Psoas muscle (tissue), 8 donors: ENCODE results near the gene APC. TPM values are rescaled to one million over a fixed set of nuclear protein-coding genes. Genes with fewer than 3 reads are reported as not detected.
A peak's percentile ranks its signal among the peaks of the same experiment; 100 is the strongest.
"Not testable (repeated sequence)": the region's sequence is repeated elsewhere in the genome, so short reads cannot be mapped to it uniquely, and the experiment has no call there.

Source experiments
- ATAC-seq, 4 donors: fragments of 200-7000 bp; cut with Tn5 transposase; one replicate each; pipeline ENCODE4 v1.9.1; 2020; ENCODE audit warnings: moderate library complexity in 3 of 4, mild to moderate bottlenecking in 2 of 4
- DNase-seq, 2 donors: peaks; one replicate each; pipeline ENCODE4 v3.0.0-alpha.2; 2020
- H3K27ac ChIP-seq: fragments of 200-600 bp; one replicate; pipeline ENCODE4 v1.8.0; 2022
- H3K27me3 ChIP-seq, 3 donors: fragments of 200-600 bp in 1 of 3; one replicate each; pipeline versions ENCODE4 v1.6.1 to v1.8.0; 2013 to 2022; ENCODE audit warnings: low read length in 2 of 3, mild to moderate bottlenecking in 2 of 3, moderate library complexity in 1 of 3; ENCODE audit not compliant: insufficient read depth in 3 of 3
- H3K36me3 ChIP-seq, 2 donors: fragments of 200-600 bp in 1 of 2; one replicate each; pipeline versions ENCODE4 v1.6.1 to v1.8.0; 2013 to 2022; ENCODE audit warnings: low read depth in 1 of 2, mild to moderate bottlenecking in 1 of 2, moderate library complexity in 1 of 2; ENCODE audit not compliant: insufficient read depth in 1 of 2
- H3K4me1 ChIP-seq: fragments of 200-600 bp; one replicate; pipeline ENCODE4 v1.8.0; 2022
- H3K4me3 ChIP-seq: fragments of 200-600 bp; one replicate; pipeline ENCODE4 v1.8.0; 2022; ENCODE audit warnings: mild to moderate bottlenecking
- H3K9me3 ChIP-seq: fragments of 200-600 bp; one replicate; pipeline ENCODE4 v1.8.0; 2022
- WGBS, 3 donors: extraction: QIAGEN DNeasy Blood & Tissue Kit; methylation state at CpG; one replicate each; pipeline versions ENCODE4 v1.1.6 to v1.1.7; 2013; 5-methylcytosine and 5-hydroxymethylcytosine counted together
- intact Hi-C, 2 donors: fragments of 100-400 bp; cut with DNase I; formaldehyde crosslinking; loops; one replicate each; pipeline versions ENCODE4 v1.11.0 to v1.14.2; 2022
- polyA plus RNA-seq, 3 donors: library from polyadenylated mRNA; stranded (reverse); fragments of 200-250 nt; gene quantifications; one replicate each; pipeline ENCODE4 v1.2.3, GENCODE V29; 2013
- total RNA-seq, 4 donors: library from RNA; stranded (reverse); fragmentation: NEBNext Ultra II Directional in 2 of 4; extraction: Animal tissue kit (Norgen Biotek cat#: 25700) in 2 of 4; gene quantifications; one replicate each; pipeline versions ENCODE4 v1.2.1 to v1.2.4, GENCODE V29; 2021 to 2023
- TF ChIP-seq, protein P1 (sequence below): fragments of 200-600 bp; IDR thresholded peaks from one replicate; pipeline ENCODE4 v1.8.0; 2022; ENCODE audit warnings: antibody characterized with exemption
- donor health status: healthy with polysubstance abuse.
- donor health status: DM: no; HTN: no; CAD: no; lungs with moderate emphysema.
- donor health status: Bipolar disorder and iron deficiency.
- donor health status: healthy.
- donor health status: DM: yes; HTN: yes; CAD: no.
- donor health status: DM: no; HTN: no; CAD: no.
- donor health status: DM: no; HTN: no; CAD: no.
- donor health status: DM: yes; HTN: yes; CAD: no.

APC gene
- total and polyA plus RNA-seq, 7 donors: 5.2 to 37.0 (median 27.0) TPM

DNA sequence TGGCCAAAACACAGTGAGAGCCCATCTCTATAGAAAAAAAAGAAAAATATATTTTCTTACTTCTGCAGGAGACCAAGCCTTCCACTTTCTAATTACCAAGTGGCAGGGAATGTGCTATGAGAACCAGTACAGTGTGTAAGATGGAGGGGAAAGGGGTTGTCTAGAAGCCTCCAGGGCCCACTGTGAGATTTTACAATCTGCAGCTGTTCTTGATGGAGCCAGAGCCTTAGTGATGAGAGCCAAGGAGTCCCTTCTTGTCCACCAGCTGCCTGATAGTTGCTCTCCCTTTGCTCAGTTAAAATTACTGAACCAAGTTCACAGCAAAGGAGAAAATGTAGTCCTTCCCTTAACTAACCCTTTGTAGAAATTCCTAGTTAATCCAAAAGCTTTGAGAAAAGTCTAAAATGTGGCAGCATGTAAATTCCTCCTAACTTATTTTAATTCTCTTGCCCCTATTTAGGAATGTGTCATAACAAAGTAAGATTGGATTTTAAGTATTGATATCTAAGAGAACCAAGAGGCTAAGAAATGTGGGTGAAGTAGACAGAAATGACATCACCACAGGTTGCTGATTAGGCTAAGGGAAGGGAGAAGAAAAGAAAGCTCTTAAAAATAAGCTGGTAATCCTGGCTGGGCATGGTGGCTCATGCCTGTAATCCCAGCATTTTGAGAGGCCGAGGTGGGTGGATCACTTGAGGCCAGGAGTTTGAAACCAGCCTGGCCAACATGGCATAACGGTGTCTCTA lies 142.7 kb downstream of the APC start:
- Histone ChIP-seq H3K9me3 (no peaks in the 10 kb centered on the region), H3K4me3 (no peak overlapping the region), H3K27me3 (no peaks in the 10 kb centered on the region), H3K27ac (peak overlapping the region; percentile 36), H3K36me3 (peaks cover 23 to 95% of the 10 kb centered on the region in 2 donors), H3K4me1 (peaks cover 4% of the 10 kb centered on the region)
- WGBS, 3 donors: 51 to 67% (median 54%) methylated on average over 2 of the region's 2 CpGs
- ATAC-seq: peak; percentile 30 to 50 (median 42)
- TF ChIP-seq, protein P1, sequence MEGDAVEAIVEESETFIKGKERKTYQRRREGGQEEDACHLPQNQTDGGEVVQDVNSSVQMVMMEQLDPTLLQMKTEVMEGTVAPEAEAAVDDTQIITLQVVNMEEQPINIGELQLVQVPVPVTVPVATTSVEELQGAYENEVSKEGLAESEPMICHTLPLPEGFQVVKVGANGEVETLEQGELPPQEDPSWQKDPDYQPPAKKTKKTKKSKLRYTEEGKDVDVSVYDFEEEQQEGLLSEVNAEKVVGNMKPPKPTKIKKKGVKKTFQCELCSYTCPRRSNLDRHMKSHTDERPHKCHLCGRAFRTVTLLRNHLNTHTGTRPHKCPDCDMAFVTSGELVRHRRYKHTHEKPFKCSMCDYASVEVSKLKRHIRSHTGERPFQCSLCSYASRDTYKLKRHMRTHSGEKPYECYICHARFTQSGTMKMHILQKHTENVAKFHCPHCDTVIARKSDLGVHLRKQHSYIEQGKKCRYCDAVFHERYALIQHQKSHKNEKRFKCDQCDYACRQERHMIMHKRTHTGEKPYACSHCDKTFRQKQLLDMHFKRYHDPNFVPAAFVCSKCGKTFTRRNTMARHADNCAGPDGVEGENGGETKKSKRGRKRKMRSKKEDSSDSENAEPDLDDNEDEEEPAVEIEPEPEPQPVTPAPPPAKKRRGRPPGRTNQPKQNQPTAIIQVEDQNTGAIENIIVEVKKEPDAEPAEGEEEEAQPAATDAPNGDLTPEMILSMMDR: no peak
- intact Hi-C loops: no loop called here
- DNase-seq: no peak

DNA sequence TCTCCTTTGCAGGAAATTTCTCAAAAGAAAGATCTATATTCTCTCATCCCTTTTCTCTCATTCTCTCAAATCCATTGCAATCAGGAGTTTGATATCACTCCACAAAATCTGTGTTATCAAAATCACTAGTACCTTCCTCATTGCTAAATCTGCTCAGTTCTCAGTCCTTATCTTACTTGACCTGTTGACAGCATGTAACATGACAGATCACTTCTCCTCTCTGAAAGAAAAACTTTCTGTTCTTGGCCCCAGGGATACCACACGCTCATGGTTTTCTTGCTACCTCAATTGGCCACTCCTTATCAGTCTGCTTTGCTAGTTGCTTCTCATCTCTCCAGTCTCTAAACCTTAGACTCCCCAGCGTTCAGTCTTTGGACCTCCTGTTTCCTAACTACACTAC lies 145.5 kb downstream of the APC start:
- intact Hi-C loops: no loop called here
- Histone ChIP-seq H3K27ac (no peak overlapping the region), H3K36me3 (peaks cover 32 to 93% of the 10 kb centered on the region in 2 donors), H3K27me3 (no peaks in the 10 kb centered on the region), H3K9me3 (no peaks in the 10 kb centered on the region), H3K4me3 (no peak overlapping the region), H3K4me1 (peaks cover 4% of the 10 kb centered on the region)
- TF ChIP-seq, protein P1: no peak
- ATAC-seq (no peak), DNase-seq (no peak)
- 88 to 96% (median 93%) methylated on average over 2 of the region's 2 CpGs for WGBS, 3 donors

DNA sequence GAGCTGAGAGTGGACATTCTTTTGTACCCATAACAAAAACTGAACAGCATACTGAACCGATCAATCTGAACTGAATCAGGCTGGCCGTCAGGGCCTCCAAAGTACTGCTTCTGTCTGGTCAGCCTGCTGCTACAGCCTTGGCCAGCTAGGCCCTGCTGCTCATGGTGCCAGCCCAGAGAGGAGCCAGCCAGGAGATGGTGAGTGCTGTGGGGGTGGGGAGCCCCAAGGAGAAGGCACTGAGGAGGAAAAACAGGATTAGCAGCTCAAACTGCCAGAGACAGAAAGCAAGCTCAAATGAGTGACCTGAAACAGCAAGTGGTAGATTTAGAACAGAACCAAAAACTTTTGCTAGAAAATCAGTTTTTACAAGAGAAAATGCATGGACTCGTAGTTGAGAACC lies 147.3 kb downstream of the APC start:
- WGBS, 3 donors: 47 to 85% (median 67%) methylated on average over 3 of the region's 3 CpGs
- DNase-seq: no peak

DNA sequence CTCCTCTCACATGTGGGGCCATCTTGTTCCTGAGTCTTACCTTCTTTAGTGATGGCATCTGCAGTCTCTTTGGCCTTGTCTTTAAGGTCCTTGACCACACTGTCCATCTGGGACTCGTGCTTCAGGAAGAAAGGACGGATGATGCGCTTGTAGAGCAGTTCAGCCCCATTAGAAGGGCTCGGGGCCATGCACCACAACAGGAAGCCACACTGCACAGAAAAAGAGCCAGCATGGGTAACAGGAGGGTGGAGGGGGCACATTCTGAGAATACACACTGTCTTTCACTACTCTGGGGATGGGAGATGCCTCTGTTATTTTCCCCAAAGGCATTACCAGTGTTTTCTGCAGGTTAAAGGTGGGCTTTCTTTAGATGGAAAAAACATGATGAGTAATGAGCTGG lies 149.3 kb downstream of the APC start:
- TF ChIP-seq, protein P1: no peak
- H3K9me3 ChIP-seq: no peaks in the 10 kb centered on the region
- intact Hi-C loops: no loop called here
- H3K27me3 ChIP-seq: no peaks in the 10 kb centered on the region
- no peak overlapping the region for H3K27ac ChIP-seq
- H3K36me3 ChIP-seq: peaks cover 28 to 84% of the 10 kb centered on the region in 2 donors
- WGBS, 3 donors: 89 to 99% (median 95%) methylated on average over 4 of the region's 4 CpGs
- H3K4me3 ChIP-seq: no peak overlapping the region
- DNase-seq (no peak), ATAC-seq (no peak)
- peaks cover 3% of the 10 kb centered on the region for H3K4me1 ChIP-seq

More for the DNA sequence above, 147.3 kb downstream of the APC start:
- no peak overlapping the region for H3K4me3 ChIP-seq
- peaks cover 3% of the 10 kb centered on the region for H3K4me1 ChIP-seq
- H3K27ac ChIP-seq: no peak overlapping the region
- H3K27me3 ChIP-seq: no peaks in the 10 kb centered on the region
- no peaks in the 10 kb centered on the region for H3K9me3 ChIP-seq
- no peak for ATAC-seq
- TF ChIP-seq, protein P1: no peak
- peaks cover 29 to 90% of the 10 kb centered on the region in 2 donors for H3K36me3 ChIP-seq
- intact Hi-C loops: no loop called here

DNA sequence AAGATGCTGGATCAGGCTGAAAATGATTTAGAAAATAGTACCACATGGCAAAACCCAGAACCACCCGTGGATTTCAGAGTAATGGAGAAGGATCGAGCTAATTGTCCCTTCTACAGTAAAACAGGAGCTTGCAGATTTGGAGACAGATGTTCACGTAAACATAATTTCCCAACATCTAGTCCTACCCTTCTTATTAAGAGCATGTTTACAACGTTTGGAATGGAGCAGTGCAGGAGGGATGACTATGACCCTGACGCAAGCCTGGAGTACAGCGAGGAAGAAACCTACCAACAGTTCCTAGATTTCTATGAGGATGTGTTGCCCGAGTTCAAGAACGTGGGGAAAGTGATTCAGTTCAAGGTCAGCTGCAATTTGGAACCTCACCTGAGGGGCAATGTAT lies 154.4 kb downstream of the APC start:
- ATAC-seq, H3K4me3 ChIP-seq, H3K27ac ChIP-seq, H3K9me3 ChIP-seq, intact Hi-C loops, H3K27me3 ChIP-seq, DNase-seq: not testable (repeated sequence)
- H3K4me1 ChIP-seq: peaks cover 19% of the 10 kb centered on the region
- 87 to 92% (median 90%) methylated on average over 8 of the region's 8 CpGs for WGBS, 3 donors
- H3K36me3 ChIP-seq: peaks cover 5 to 51% of the 10 kb centered on the region in 2 donors
